ENCODE results near the gene NEDD4L. TPM values are rescaled to one million over a fixed set of nuclear protein-coding genes. Genes with fewer than 3 reads are reported as not detected.

The NEDD4L gene
- total RNA-seq, 2 experiments from 2014 or later: 3.2 to 3.3 TPM

Small RNA genes within 50 kb of the gene (microRNA-seq; reads per million reads assigned to microRNA genes)
- not detected for gene MIR3591 (ENCODE audit: borderline replicate concordance)

Small RNA genes within 50 kb of the gene (small RNA-seq; reads per million reads assigned to genes)
- gene HMGN1P30 (not detected), gene MIR3591 (not detected)

Other genes starting within 250 kb of the NEDD4L start
- gene ATP8B1, start 240.9 kb upstream of the NEDD4L start, total RNA-seq (2014; rRNA removed; shearing (Covaris generic)): not detected in 2 replicates
- gene ATP8B1, start 240.9 kb upstream of the NEDD4L start, total RNA-seq (2022): not detected in 2 replicates

Data from OCI-LY7 (cell line).